H1 (cell line): ENCODE measurements around the gene MCFD2. TPM values are rescaled to one million over a fixed set of nuclear protein-coding genes. Genes with fewer than 3 reads are reported as not detected.

Source experiments
- RAD21 ChIP-seq, 2 experiments: IDR thresholded peaks in 1 of 2; conservative IDR thresholded peaks in 1 of 2; 2 replicates each; pipeline ENCODE4 v1.6.1; 2011; ENCODE audit warnings: low read depth in 2 of 2, low read length in 2 of 2, improper control_type of control experiment in 1 of 2, inconsistent platforms in 1 of 2, mild to moderate bottlenecking in 1 of 2, moderate library complexity in 1 of 2
- SP2 ChIP-seq: IDR thresholded peaks from 2 replicates; pipeline ENCODE4 v1.6.1; 2012; ENCODE audit warnings: mild to moderate bottlenecking, low read length, inconsistent platforms
- polyA plus RNA-seq, 7 experiments: library from polyadenylated mRNA; depleted of rRNA in 3 of 7; stranded (reverse) in 5 of 7; unstranded in 2 of 7; fragments of >200 nt in 5 of 7; fragments of 200-250 nt in 2 of 7; gene quantifications; 1 replicate in 5 of 7; 2 replicates in 1 of 7; 4 replicates in 1 of 7; pipeline versions ENCODE4 v1.2.1 to v1.2.3, GENCODE V29; 2011 to 2013; ENCODE audit warnings: missing spikeins in 2 of 7, mixed read lengths in 2 of 7
- total RNA-seq: library from RNA; stranded (reverse); fragmentation: NEBNext Ultra II Directional; extraction: Animal tissue kit (Norgen Biotek cat#: 25700); gene quantifications from 2 replicates; pipeline ENCODE4 v1.2.1, GENCODE V29; 2021

Gene MCFD2
- total and polyA plus RNA-seq, 2 of the 8 experiments (the other 6 are each of a cell fraction or from before 2014, with no cell fraction given), result 35.2 to 76.2 TPM

GRCh38 chr2:46958431-46959017, 42.9 kb upstream of the MCFD2 start (continued):
- TF ChIP-seq RAD21 (IDR thresholded peaks at IDR 0.05 in 1 of 2, conservative IDR thresholded peaks at IDR 0.05 in 1 of 2; ENCODE audit: low read depth in 2 of 2, low read length in 2 of 2) (no peak), SP2 (no peak)
